GM21825 (cell line): ENCODE measurements around the gene EDN1.
A peak's percentile ranks its signal among the peaks of the same experiment; 100 is the strongest.

Experiments
- ATAC-seq: cut with Tn5 transposase; IDR thresholded peaks from one replicate; pipeline ENCODE4 v1.9.1; 2021; ENCODE audit warnings: mild to moderate bottlenecking, moderate library complexity; ENCODE audit not compliant: unreplicated experiment

The EDN1 gene

DNA sequence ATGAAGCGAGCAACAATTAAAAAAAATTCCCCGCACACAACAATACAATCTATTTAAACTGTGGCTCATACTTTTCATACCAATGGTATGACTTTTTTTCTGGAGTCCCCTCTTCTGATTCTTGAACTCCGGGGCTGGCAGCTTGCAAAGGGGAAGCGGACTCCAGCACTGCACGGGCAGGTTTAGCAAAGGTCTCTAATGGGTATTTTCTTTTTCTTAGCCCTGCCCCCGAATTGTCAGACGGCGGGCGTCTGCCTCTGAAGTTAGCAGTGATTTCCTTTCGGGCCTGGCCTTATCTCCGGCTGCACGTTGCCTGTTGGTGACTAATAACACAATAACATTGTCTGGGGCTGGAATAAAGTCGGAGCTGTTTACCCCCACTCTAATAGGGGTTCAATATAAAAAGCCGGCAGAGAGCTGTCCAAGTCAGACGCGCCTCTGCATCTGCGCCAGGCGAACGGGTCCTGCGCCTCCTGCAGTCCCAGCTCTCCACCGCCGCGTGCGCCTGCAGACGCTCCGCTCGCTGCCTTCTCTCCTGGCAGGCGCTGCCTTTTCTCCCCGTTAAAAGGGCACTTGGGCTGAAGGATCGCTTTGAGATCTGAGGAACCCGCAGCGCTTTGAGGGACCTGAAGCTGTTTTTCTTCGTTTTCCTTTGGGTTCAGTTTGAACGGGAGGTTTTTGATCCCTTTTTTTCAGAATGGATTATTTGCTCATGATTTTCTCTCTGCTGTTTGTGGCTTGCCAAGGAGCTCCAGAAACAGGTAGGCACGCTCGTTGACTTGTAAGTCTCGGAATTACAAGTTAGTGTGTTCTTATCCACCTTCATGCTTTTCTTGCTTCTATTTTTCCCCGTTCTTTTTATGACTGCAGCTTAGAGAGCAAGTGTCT is at the start of gene EDN1:
Gene EDN1 (plus strand): TSS at position 429 of the 888 bp plus-strand sequence. CDS start 269 bp downstream, at position 698.
- peak; percentile 70 for ATAC-seq

DNA sequence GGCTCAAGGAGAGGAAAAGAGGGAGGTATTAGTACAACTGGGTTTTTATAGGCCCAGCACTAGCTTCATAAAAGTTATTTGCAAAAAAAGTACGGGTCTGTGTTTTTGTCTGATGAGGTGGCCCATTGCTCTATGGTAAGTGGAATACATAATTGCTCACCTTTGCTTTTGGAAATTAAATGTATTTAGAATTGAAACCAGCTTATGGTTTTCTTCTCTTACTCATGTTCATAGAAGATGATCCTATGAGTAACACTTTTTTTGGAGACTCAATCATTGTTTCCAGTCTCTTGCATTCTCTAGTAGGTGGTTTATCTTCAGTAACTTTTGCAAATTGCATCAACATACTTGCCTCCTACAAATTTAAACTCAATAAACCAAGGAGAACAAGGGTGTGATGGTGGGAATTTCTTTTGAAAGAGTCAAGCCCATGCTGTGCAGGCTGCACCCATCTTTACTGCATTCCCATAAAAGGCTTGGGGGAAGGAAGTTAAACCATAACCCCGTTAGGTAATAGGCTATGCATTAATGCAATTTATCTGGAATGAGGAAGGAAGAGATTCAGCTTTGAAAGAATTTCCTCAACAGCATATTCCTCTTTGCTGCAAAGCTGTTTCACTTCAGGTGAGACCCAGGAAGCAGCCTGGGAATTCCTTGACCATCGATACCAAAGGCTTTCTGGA is 48.5 kb upstream of the EDN1 start:
- no peak for ATAC-seq

DNA sequence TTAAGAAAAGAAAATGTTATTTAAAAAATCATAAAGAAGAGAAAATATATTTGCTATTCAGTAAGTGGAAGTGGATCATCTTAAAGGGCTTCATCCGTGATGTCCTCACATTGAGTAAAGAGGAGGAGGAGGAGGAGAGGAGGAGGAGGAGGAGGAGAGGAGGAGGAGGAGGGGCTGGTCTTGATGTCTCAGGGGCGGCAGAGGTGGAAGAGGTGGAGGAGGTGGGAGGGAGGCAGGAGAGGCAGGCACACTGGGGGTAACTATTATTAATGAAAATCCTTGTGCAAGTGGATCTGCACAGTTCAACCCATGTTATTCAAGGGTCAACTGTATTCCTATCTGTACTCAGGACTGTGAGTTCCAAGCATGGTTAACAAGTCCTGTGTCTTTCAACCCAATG is 47.0 kb upstream of the EDN1 start:
- no peak for ATAC-seq

DNA sequence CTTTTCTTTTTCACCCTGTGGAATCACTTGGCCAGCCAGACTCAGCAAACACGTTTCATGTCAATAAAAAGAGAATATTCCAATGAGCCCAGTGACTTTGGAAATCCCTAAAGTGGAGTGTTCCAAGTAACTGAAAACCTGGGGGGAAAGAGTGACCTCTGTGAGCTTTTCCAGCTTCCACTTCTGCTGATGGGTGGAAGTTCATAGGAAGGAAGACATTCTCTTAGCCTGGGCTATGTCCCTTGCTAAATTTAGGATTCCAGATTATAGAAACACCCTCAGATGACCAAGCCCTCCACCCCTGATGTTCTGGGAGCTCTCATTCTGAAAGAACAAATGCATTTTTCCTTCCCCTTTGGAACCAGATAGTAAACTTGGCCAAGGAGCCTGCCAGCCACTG is 44.8 kb upstream of the EDN1 start:
- no peak for ATAC-seq

DNA sequence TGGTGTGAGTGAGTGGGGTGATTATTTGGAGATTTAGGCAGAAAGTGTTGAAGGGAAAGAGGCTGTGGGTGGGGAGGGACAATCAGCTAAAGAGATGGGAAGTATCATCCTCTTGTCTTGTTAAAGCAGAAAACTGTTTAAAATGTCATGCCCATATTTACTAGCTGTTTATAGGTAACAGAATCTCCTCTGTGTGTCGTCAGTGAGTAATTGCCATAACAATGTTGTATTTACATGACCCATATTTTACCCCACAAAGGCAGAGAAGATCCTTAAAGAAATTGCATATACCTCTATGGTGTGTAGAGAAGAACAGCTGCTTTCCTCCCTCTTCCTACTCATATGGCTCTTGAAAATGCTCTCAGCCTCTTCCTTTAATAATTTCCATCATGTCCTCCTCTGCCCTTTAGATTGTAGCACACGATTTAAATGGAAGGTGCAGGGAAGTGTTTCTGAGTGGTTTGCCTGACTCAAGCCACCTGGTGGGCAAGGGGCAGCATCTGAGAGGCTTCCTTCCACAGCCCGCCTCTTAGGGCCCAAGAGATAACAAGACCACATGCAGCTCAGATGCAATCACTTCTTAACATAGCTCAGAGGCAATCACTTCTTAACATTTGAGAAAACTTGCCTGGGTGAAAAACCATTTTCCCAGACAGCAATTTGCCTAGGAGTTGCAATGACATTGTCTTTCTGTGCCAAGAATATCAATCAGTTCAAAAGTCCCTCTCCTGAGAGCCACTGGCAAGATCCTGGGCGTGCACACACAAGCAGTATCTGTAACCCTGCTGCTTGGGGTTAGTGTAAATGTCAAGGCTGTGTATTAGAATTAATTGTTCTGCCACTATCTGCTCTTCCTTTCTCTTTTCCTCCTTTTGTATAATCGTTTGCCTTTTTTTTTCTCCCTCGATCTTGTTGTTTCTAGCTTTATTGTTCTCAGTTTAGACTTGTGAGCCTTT is 44.1 kb upstream of the EDN1 start:
- no peak for ATAC-seq

DNA sequence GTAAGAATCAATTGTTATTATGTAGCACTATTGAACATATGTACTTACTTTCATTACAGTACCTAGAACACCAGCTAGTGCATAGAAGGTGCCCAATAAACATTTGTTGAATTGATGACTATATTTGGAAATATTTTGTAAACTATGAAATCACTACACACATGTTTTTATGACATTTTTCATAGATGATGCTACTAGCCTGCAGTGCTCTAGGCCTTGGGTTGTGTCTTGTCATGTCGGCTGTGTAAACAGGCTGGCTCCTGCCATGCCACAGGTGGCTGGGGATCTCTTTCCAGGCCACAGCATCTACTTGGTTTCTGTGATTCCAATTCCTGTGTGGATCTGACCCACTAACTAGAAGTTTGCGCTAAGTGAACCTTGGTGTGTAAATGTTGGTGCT is 43.3 kb upstream of the EDN1 start:
- no peak for ATAC-seq

DNA sequence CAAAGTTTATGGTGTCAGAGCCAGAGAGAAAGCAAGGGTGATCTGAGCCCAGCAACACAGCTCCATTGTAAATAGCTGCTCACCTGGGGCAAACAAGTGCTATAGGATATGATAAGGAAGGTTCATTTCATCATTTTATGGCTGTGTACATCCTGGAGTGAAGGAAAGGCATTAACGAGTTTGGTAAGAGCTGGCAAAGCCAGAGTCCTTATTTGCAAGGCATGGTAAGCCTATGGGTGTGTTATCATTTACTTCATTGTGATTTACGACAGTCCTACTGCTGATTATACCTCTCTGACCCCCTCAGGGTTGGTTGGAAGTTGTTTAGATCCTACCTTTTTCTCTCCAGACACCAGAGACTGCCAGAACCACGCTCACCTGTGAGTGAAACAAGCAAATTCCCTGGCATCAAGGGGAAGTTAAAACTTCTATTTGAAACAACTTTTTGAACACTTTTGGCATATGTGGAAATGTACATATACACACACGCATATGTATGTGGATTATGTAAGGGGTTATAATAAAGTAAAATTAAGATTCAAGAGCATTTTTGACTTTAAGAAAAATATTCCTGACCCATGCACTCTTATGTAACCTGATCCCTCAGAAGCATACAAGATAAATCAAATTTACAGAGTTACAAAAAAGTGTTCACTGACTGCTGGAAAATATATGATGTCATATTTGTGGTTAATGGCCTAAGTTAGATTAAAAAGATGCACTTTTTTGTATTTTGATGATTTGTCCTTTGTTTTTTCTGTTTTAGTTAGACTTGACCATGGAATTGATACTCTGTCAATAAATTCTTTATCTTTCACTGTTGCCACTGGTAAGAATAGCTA is 40.4 kb upstream of the EDN1 start:
- no peak for ATAC-seq

DNA sequence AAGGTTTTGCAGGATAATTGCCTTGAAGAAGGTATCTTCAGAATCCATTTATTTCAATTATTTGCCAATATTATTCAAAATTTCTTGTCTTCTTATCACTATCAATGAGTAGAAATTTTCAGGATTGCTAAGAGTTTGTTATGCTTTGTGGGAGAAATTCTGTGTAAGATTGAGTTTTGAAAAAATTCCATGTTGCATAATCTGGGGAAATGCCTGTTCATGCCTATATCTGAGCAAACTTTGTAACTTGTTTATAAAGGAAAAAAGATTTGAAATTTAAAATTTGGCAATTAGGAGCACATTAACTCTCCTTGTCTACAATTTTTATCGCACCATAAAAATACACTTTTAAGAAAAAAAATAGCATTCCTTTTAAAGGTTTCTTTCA is 39.8 kb upstream of the EDN1 start:
- ATAC-seq, result no peak

DNA sequence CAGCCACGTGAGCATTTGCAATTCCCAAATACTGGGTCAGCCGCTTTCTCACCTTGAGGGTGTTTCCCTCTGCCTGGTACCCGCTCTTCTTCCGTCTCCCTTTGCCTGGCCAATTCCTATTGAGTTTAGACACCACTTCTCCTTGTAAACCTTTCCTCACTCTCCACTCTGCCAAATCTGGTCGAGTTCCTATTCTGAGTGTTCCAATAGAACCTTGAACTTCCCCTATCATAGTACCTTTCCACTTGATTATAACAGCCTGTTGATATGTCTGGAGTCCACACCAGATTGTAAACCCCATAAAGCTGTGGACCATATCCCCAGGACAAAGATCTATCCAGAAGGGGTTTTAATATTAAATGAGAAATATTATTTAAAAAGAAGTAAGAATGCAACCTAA is 36.0 kb upstream of the EDN1 start:
- no peak for ATAC-seq

DNA sequence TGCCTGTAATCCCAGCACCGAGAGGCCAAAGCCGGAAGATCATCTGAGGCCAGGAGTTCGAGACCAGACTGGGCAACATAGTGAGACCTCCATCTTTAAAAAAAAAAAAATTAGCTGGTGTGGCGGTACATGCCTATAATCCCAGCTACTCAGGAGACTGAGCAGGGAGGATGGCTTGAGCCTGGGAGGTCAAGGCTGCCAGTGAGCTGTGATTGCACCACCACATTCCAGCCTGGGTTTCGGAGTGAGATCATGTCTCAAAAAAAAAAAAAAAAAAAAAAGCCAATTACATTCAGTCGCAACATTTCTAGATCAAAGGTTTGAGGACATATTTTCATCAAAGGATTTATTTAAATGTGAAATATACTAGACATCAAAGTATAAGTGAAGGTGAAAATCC is 32.0 kb upstream of the EDN1 start:
- no peak for ATAC-seq

DNA sequence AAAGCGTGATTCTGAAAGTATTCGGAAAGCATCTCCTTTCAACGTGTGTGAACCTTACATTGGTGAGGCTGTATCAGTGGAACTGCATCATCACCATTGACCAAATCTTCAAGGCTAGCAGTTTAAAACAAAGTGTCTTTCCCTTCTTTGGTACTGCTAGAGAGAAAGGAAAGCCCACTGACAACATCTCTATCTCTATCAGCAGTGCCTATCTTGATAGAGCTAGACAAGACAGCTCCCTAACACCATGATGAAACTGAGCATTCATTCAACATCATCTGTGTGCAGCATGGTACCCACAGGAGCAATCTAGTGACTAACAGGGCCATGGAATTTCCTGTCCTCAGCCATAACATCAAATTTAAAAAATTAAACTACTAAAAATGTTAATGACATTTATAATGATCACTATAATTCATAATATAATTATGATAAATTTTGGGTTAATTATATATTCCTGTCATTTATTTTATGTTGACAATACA is 31.5 kb upstream of the EDN1 start:
- ATAC-seq, result no peak

DNA sequence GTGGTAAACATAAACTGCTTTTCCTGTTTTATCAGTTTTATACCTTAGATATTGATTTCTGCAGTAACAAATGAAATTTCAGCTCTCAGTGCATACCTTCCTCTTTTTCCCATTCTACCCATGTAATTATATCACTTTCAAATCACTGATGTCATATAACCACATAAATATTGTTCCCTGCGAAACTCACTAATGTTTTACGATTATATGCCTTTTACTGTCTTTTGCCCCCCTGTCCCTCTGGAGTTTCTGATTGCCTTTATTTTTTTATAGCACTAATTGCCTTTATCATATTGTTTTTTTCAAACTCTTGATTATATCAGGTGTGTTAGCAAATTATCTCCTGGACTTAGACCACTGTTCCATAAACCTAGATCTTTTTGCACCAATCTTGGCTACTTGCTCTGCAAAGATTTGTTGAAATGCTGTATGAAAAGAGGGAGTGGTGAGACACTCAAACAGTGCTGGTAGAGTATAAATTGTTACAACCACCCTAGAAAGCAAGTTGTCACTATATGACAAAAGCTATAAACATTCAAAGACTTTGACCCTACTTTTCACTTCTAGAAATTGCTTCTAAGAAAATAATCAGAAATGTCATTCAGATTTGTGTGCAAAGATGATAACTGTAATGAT is 29.6 kb upstream of the EDN1 start:
- no peak for ATAC-seq

DNA sequence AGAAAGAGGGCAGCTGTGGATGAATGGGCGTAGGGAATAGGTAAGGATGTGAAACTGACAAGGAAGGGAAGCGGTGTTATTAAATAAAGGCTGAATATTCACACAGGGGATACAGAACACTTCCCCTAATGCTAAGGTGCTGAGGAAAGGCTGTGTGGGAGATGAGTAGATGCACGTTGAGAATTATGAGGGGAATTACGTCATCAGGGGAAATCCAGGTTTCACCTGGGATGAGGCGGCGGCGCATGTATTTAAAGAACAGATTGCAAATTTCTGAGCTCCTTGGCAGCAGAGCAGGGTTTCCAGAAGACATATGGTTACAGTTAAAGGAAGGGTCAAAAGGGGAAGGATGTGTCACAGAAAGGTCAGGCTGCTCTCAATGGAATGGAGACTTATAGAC is 28.7 kb upstream of the EDN1 start:
- no peak for ATAC-seq

DNA sequence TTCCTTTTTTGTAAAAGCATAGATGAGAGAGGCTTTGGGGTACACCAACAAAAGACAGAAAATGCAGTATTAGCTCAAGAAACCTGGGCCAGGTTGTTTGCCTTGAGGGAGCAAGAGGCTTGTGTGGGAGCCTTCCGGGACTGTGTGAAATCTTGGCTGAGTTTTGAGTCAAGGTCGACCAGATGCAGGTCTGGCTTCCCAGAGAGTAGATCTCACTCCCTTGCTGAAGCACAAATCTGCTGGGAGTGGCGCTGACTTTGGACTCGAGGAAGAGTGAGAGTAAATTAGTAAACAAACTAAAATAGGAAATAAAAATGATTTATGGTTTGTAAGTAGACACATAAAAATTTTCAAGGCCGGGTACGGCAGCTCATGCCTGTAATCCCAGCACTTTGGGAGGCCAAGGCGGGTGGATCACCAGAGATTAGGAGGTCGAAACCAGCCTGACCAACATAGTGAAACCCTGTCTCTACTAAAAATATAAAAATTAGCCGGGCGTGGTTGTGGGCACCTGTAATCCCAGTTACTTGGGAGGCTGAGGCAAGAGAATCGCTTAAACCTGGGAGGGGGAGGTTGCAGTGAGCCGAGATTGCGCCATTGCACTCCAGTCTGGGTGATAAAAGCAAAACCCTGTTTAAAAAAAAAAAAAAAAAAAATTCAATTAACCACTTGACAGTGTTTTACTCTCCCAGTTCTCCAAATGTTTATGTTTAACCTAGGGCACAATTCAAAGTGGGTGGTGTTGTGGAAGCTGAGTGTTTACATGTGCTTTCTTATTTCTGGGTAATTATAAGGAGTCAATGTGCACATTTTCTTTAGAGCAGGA is 27.7 kb upstream of the EDN1 start:
- no peak for ATAC-seq

DNA sequence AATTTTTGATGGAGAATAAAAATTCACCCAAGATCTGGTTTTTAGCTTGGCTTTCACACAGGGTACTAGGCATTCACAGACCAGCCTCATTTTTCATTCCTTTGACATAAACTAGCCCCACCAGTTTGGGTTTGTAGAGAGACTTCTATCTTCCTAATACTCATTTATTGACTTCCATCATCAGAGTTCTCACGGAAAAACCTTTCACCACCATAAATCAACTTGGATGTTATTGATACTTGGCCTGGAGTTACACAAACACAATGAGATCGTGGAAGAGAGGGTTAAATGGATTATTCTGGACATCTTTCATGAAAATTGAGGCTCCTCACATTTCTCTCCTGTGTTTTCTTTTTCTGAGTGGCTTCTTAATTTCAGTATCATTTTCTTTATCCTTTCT is 26.8 kb upstream of the EDN1 start:
- ATAC-seq, result no peak

DNA sequence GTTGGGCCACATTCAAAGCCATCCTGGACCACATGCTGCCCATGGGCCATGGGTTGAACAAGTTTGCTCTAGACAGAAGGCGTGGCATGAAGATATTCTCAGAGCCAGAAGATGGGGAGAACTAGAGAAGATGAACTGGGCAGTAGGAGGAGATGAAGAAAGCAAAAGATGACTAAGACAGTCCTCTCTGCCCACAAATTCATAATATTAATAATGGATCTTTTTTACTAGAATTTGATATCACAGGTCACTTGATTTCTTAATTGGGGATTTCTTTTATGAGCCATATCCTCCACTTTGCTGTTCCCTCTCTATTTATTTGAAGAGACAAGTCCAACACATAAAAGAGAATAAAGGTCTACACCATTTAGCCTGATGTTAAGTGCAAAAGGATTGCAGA is 25.5 kb upstream of the EDN1 start:
- ATAC-seq, result no peak

DNA sequence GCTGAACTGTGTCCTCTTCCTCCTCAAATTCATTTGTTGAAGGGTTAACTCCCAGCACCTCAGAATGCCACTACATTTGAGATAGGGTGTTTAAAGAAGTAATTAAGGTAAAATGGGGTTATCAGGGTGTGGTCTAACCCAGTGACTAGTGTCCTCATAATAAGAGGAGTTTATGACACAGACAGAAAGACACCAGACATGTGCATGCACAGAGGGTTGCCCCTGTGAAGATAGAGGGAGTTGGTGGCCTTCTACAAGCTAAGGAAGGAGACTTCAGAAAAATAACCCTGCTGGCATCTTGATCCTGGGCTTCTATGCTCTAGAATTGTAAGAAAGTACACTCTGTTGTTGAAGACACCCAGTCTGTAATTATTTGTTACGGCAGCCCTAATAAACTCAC is 24.9 kb upstream of the EDN1 start:
- ATAC-seq, result no peak

DNA sequence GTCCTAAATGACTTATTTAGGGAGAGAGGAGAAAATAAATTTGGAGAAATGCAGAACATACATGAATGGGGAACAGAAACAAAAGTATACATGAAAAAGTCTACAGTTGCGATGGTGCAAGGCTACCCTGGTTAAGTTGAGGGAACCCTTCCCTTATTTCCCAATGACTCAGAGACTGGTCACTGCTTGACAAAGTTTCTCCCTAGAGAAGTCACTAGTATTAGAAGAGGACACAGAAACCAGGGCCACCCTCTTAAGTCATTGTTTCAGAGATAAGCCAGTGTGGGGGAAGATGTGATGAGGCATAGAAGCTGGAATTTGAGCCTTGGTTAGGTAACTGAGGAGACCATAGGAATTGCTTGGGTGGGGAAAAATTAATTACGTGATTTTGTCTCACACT is 24.4 kb upstream of the EDN1 start:
- ATAC-seq, result no peak

DNA sequence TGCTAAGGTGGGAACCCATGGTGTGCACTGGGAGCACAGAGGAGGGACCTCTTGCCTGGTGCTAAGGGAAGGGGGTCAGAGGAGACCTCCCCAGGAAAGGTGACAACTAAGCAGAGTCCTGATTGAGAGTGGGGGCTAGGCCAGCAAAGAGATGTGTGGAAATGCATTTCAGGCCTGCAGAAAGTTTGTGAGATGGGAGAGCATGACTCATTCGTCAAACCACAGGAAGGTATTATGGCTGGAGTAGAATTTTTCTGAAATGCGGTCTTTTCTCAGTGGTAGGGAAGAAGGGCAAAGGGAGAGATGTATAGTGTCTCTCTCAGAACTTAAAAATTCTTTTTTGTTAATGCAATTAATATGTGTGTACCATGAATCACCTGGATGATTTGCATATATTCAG is 23.6 kb upstream of the EDN1 start:
- ATAC-seq, result no peak
